Left ventricle myocardium inferior (tissue), 1 donor: ENCODE measurements around the gene COX11. TPM values are rescaled to one million over a fixed set of nuclear protein-coding genes. Genes with fewer than 3 reads are reported as not detected.

Experiments
- DNase-seq: peaks from one replicate; pipeline ENCODE4 v3.0.0-alpha.2; 2020
- H3K27ac ChIP-seq: fragments of 200-600 bp; replicated peaks from 2 replicates; pipeline ENCODE4 v1.8.0; 2021
- H3K27me3 ChIP-seq: fragments of 200-600 bp; 2 replicates; pipeline ENCODE4 v1.8.0; 2021; ENCODE audit warnings: low read depth
- H3K36me3 ChIP-seq: fragments of 200-600 bp; 2 replicates; pipeline ENCODE4 v1.8.0; 2021
- H3K4me1 ChIP-seq: fragments of 200-600 bp; 2 replicates; pipeline ENCODE4 v1.8.0; 2021
- H3K4me3 ChIP-seq: fragments of 200-600 bp; 2 replicates; pipeline ENCODE4 v1.8.0; 2021; ENCODE audit warnings: mild to moderate bottlenecking, moderate library complexity
- H3K9me3 ChIP-seq: fragments of 200-600 bp; replicated peaks from 2 replicates; pipeline ENCODE4 v1.8.0; 2021
- CTCF ChIP-seq: fragments of 200-600 bp; IDR thresholded peaks from 2 replicates; pipeline ENCODE4 v1.8.0; 2021; ENCODE audit warnings: antibody characterized with exemption, mild to moderate bottlenecking, borderline replicate concordance
- intact Hi-C: fragments of 100-400 bp; cut with micrococcal nuclease; formaldehyde crosslinking; loops from one replicate; pipeline ENCODE4 v1.11.0; 2022
- total RNA-seq: library from RNA; stranded (reverse); fragmentation: NEBNext Ultra II Directional; extraction: Animal tissue kit (Norgen Biotek cat#: 25700); gene quantifications from one replicate; pipeline ENCODE4 v1.2.1, GENCODE V29; 2021
- donor health status: DM: no; HTN: yes; CAD: no; lungs with severe emphysema.

COX11 gene
- total RNA-seq, 1 donor from 2014 or later = 66.8 TPM

GRCh38 chr17:54972406-54973138 is 4.1 kb upstream of the COX11 start:
- H3K4me3 ChIP-seq = no peak overlapping the region
- no peaks in the 10 kb centered on the region for H3K9me3 ChIP-seq
- H3K36me3 ChIP-seq = no peaks in the 10 kb centered on the region
- no peaks in the 10 kb centered on the region for H3K27me3 ChIP-seq
- H3K4me1 ChIP-seq = peaks cover 24% of the 10 kb centered on the region
- intact Hi-C loops = no loop called here
- no peak overlapping the region for H3K27ac ChIP-seq
- no peak for DNase-seq
- no peak for TF ChIP-seq CTCF

- no peak overlapping the region for H3K27ac ChIP-seq
- intact Hi-C loops = no loop called here
- no peaks in the 10 kb centered on the region for H3K27me3 ChIP-seq
- peaks cover 31% of the 10 kb centered on the region for H3K4me1 ChIP-seq
- TF ChIP-seq CTCF = no peak
- H3K4me3 ChIP-seq = no peak overlapping the region
- H3K36me3 ChIP-seq = no peaks in the 10 kb centered on the region
- DNase-seq = no peak
- no peaks in the 10 kb centered on the region for H3K9me3 ChIP-seq
Observed at GRCh38 chr17:54971901-54972300, 3.4 kb upstream of the COX11 start.

- Histone ChIP-seq H3K36me3 (no peaks in the 10 kb centered on the region), H3K4me3 (no peak overlapping the region), H3K27me3 (no peaks in the 10 kb centered on the region), H3K4me1 (peaks cover 38% of the 10 kb centered on the region), H3K27ac (no peak overlapping the region), H3K9me3 (no peaks in the 10 kb centered on the region)
- TF ChIP-seq CTCF = no peak
- intact Hi-C loops = no loop called here
- DNase-seq = no peak
Observed at GRCh38 chr17:54971147-54971546, 2.7 kb upstream of the COX11 start.

GRCh38 chr17:54969658-54970572 is 1.5 kb upstream of the COX11 start:
- intact Hi-C loops = no loop called here
- Histone ChIP-seq H3K4me3 (peak overlapping the region; percentile 97), H3K27me3 (no peaks in the 10 kb centered on the region), H3K36me3 (peaks cover 6% of the 10 kb centered on the region), H3K27ac (peak overlapping the region; percentile 92), H3K9me3 (no peaks in the 10 kb centered on the region), H3K4me1 (peaks cover 39% of the 10 kb centered on the region)
- no peak for DNase-seq
- no peak for TF ChIP-seq CTCF

DNA sequence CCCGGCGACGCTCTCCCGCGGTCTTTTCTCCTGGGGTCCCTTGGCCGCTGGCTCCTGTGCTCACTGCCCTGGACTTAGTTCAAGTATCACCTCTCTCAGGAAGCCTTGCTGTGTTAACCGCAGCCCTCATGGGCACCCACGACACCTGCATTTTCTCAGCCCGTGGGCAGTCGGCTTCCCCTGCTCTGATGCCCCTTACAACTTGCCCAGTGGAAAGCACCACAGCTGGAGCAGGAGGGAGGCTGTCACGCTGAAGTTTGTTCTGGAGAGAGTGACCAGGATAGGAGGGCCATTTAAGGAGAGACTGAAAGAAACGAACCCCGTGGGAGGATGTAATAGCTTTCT is 506 bp upstream of the COX11 start:
- peak overlapping the region; percentile 97 for H3K4me3 ChIP-seq
- no peaks in the 10 kb centered on the region for H3K9me3 ChIP-seq
- H3K36me3 ChIP-seq = peaks cover 16% of the 10 kb centered on the region
- H3K27me3 ChIP-seq = no peaks in the 10 kb centered on the region
- no peak for DNase-seq
- peaks cover 39% of the 10 kb centered on the region for H3K4me1 ChIP-seq
- no peak for TF ChIP-seq CTCF
- intact Hi-C loops = no loop called here
- H3K27ac ChIP-seq = peak overlapping the region; percentile 92
